H54 (cell line): Measurements from ENCODE around the gene RAB38.

Experiments used
- DNase-seq: peaks from one replicate; pipeline ENCODE4 v3.0.0; 2011; ENCODE audit warnings: low spot score, mixed read lengths; ENCODE audit not compliant: insufficient read length
- FAIRE-seq: peaks from 3 replicates; lab custom pipeline; 2011; peaks lifted over from hg19 to GRCh38; lab: Jason Lieb, UNC
- POLR2A ChIP-seq: IDR thresholded peaks from 2 replicates; pipeline ENCODE4 v1.6.1; 2011; ENCODE audit warnings: low read depth, mild to moderate bottlenecking, low read length

RAB38 gene

DNA sequence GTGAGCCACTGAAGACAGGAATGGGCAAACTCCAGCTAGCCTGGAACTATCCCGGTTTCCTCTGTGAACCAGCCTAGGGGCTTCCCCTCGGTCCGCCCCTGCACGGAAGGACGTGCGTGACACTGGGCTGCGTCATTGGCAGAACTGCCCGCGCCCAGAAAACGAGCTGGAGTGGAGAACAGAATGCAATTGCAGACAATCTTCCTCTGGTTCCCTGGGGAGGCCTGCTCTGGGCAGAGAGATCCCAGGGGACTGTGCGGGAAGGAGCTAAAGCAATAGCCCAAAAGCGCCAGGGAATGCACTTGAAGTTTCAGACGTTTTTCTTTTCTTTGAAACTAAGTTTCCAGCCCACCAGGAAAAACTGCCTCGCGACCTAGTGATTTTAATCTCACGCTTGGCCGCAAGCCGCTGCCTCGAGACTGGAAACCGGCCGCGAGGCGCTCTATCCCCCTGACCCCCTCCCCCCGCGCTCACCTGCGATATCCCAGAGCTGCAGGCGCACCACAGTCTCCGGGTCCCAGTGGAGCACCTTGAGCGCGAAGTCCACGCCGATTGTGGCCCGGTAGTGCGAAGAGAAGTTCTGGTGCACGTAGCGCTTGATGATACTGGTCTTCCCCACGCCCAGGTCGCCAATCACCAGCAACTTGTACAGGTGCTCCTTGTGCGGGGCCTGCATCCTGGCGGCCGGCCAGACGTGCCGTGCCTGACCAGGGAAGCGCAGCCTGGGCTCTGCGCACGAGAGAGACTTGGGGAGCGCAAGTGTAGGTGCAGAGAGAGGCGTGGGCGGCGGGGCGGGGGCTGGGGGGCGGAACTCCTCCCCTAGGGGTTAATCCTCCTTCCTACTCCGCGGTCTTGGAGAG, at the start of gene RAB38:
Gene RAB38, minus strand, starts transcription at position 735 of the 860 bp plus-strand sequence. Its CDS starts 59 bp downstream, at position 676.
- DNase-seq (no peak), FAIRE-seq (no peak)
- TF ChIP-seq POLR2A: no peak

DNA sequence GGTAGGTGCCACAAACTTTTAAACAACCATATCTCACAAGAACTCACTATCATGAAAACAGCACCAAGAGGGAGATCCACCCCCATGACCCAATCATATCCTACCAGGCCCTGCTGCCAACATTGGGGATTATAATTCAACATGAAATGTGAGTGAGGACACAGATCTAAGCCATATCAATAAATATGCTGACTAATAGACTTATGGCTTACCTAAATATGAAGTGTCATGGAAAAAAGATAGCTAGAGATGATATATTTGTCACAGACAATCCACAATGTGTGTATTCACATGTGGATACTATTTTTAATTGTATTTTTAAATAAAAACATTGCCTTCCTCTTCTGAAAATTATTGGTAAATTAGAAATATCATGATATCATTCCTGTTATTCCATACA, 38.2 kb upstream of the RAB38 start:
- no peak for TF ChIP-seq POLR2A
- FAIRE-seq: no peak
- DNase-seq: no peak

DNA sequence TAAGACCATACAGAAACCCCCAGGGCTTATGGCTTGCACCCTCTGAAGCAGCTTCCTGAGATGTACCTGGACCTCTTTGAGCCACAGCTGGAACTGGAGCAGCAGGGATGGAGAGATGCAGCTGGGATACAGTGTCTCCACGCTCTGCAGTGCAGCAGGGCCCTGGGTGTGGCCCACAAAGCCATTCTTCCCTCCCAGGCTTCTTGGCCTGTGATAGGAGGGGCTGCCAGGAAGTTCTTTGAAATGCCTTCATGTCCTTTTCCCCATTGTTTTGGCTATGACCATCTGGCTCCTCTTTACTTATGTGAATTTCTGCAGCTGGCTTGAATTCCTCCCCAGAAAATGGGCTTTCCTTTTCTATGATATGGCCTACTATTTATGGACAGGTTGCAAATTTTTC, 37.1 kb upstream of the RAB38 start:
- FAIRE-seq (no peak), DNase-seq (no peak)
- no peak for TF ChIP-seq POLR2A

DNA sequence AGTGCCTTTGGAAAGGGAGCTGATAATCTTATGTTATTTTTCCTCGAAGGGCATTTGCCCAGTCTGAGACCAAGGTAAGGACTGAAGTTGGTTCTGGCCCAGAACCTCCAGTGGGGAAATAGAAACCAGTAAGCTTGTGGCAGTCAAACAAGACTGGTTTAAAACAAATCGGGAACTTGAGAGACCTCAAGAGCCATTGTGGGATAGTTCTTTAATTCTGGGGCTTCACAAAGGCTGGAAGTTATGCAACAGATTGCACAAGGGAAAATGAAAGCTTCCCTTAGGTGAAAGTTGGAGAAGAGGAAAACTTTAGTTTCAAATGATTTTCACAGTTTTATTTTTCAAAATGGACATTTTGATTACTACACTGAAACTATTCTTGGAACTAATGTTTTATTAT, 33.5 kb upstream of the RAB38 start:
- no peak for TF ChIP-seq POLR2A
- DNase-seq (no peak), FAIRE-seq (no peak)

DNA sequence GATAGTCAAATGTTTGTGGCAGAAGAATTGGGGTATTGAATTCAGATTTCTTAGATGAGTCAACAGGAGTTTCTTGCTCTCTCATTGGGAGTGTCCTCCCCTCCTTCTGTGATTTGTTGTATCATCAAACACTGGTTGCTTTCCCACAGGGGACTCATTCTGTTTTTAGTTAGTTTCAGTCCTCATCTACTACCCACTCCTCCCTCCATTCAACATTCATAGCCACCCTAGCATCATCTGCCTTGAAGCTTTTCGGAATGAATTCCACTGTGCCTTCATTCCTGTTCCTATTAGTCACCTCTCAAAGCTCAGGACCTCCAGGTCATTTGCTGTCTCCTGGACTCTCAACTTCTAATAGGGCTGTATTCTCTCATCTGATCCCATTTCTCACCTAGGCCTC, 31.5 kb upstream of the RAB38 start:
- DNase-seq (no peak), FAIRE-seq (no peak)
- no peak for TF ChIP-seq POLR2A

DNA sequence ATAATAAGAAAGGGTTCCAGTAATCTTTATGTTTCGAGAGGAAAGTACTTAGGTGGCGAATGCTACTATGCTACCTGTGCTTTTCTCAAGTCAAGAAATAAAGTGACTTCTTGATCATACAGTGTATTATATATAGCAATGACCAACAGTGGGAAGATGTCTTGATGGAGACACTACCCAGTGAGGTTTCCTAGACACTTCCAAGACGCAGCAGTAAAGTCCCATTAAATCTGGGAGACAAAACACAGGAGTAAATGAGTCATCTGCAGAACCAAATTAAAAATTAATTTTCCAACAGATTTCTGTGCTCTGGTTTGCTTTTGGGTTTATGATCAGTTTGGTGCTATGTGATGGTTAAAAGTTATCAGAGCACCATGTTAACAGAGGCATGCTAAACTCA, 29.1 kb upstream of the RAB38 start:
- DNase-seq: no peak
- no peak for FAIRE-seq

DNA sequence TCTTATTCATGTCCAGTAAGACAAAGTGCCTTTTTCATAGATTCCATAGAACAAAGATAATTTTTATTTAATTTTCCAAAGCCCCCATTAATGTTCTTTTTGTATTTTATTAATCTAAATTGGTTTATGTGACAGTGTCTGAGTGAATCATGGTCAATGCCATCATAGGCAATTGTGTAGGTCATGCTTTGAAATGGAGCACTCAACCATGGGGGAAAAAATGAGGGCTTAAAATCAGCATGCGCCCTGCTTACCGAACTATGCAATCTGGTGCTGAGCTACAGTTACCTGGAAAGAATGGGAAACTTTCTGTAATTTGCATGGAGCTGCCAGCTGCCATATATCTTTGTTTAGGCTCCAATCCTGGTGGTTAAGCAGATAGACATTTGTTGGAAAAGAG, 28.4 kb upstream of the RAB38 start:
- no peak for FAIRE-seq
- DNase-seq: no peak

More for the DNA sequence above, 29.1 kb upstream of the RAB38 start:
- no peak for TF ChIP-seq POLR2A

DNA sequence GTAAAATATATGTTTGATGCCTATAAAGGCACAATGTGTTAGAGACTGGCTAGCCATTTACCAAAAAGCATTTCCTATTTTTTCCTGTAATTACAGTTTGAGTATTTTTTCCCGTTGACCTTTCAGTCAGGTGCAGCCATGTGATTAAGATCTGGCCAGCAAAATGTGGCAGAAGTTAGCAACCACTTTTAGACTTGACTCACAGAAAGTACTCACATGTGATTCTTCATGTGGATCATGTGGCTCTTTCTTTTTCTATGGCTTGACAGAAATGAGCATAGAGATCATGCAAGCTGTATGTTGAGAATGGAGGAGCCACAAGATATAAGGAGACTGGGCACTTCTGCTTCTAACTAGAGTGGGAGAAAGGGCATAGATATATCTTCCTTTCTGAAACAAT, 27.3 kb upstream of the RAB38 start:
- no peak for FAIRE-seq
- TF ChIP-seq POLR2A: no peak

More for the DNA sequence above, 28.4 kb upstream of the RAB38 start:
- TF ChIP-seq POLR2A: no peak

DNA sequence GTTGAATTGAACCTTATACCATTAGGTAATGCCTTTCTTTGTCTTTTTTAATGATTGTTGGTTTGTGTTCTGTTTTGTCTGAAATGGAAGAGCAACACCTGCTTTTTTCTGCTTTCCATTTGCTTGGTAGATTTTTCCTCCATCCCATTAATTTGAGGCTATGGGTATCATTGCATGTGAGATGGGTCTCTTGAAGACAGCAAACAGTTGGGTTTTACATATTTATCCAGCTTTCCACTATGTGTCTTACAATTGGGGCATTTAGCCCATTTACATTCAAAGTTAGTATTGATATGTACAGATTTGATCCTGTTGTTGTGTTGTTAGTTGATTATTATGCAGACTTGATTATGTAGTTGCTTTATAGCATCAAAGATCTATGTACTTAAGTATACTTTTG, 21.1 kb upstream of the RAB38 start:
- TF ChIP-seq POLR2A: no peak
- DNase-seq (no peak), FAIRE-seq (no peak)

More for the DNA sequence above, 27.3 kb upstream of the RAB38 start:
- no peak for DNase-seq

DNA sequence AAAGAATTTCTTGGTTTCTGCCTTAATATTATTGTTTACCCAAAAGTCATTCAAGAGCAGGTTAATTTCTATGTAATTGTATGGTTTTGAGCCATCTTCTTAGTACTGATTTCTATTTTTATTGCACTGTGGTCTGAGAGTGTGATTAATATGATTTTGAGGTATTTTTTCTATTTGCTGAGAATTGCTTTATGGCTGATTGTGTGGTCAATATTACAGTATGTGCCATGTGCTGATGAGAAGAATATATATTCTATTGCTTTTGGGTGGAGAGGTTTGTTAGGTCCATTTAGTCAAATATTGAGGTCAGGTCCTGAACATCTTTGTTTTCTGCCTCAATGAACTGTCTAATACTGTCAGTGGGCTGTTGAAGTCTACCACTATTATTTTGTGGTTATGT, 20.7 kb upstream of the RAB38 start:
- FAIRE-seq: no peak
- DNase-seq: no peak

DNA sequence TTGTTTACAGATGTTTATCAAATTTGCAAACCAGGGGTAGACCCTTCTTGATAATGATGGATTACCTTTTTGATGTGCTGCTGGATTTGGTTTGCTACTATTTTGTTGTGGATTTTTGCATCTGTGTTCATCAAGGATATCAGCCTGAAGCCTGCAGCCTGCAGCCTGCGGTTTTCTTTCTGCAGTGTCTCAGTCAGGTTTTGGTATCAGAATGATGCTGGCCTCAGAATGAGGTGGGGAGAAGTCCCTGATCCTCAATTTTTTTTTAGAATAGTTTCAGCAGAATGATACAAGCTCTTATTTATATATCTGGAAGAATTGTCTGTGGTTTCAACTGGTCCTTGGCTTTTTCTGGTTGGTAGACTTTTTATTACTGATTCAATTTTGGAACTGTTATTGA, 19.7 kb upstream of the RAB38 start:
- DNase-seq: no peak
- no peak for FAIRE-seq
- no peak for TF ChIP-seq POLR2A

More for the DNA sequence above, 20.7 kb upstream of the RAB38 start:
- no peak for TF ChIP-seq POLR2A

DNA sequence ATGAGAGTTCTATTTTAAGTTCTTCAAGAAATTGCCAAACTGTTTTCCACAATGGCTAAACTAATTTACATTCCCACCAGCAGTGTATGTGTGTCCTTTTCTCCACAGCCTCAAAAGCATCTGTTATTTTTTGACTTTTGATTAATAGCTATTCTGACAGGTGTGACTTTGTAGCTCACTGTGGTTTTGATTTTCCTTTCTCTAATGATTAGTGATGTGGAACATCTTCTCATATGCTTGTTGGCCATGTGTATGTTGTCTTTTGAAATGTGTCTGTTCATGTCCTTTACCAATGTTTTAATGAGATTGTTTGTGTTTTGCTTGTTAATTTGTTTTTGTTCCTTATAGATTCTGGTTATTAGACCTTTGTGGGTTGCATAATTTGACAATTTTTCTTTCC, 18.0 kb upstream of the RAB38 start:
- no peak for TF ChIP-seq POLR2A
- no peak for FAIRE-seq
- DNase-seq: no peak

DNA sequence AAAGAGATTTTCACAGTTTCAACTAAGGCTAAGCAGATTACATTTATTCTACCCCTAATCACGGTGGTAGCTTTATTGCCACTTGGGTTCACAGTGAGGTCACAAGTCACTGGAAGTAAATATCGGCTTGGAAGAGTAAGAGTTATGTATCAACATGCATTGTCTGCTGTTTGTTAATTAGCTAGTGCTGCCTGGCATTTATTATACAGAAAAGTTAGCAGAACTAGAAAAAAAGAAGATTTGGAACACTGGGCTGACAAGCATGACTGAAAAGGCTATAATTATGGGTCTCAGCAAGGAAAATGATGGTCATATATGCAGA, 13.7 kb upstream of the RAB38 start:
- DNase-seq (no peak), FAIRE-seq (no peak)
- TF ChIP-seq POLR2A: no peak

DNA sequence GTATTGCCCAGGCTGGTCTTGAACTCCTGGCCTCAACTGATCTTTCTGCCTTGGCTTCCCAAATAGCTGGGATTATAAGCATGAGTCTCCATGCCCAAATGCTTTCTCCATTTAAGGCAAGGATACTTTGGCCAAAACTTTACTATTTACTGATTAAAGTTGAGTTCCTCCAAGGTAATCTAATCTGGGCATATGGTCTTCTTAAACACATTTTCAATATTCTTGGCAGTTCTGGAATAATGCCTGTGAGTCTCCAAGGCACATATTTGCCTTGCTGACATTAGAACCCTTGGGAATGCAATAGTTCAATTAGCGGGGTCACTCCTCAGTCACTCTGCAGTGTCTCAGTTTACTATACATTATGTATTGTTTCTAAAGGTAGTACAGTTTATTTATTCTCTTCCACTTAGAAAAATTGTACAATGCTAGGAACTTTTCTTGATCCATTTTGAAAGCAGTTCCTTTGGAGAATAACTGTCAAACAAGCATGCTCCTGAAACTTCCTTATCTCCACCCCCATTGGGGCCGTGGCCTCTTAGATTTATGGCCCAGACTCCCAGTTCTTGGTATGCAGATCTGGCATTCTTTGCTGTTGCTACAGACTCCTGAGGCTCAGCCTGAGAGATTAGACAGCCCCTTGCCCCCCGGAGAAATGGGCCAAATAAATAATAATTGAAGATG, 13.1 kb upstream of the RAB38 start:
- no peak for TF ChIP-seq POLR2A
- DNase-seq (no peak), FAIRE-seq (no peak)

DNA sequence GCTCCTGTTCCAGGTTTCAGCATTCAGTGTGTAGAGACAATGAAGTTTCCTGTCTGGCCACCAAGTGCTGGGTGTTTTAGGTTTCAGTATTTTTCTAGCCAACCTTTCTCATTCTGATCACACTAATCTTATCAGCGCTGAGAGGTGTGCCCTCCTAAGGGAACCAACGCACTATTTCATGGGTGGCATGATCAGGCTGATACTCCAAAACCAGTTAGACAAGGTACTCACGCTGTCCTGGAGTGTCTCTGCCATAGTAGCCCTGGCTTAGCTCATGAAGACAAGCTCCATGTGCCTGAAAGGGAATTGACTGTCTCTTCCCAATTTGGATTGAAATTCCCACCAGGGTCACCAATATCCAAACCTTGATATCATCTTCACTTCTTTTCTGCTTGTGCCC, 8.0 kb upstream of the RAB38 start:
- no peak for TF ChIP-seq POLR2A
- FAIRE-seq (no peak), DNase-seq (no peak)
